HG03039 (cell line): Measurements from ENCODE around the gene MAPK10.
"Not testable (repeated sequence)": the region's sequence is repeated elsewhere in the genome, so short reads cannot be mapped to it uniquely, and the experiment has no call there.

Experiments used
- ATAC-seq: cut with Tn5 transposase; IDR thresholded peaks from one replicate; pipeline ENCODE4 v1.9.1; 2021; ENCODE audit warnings: mild to moderate bottlenecking, moderate library complexity; ENCODE audit not compliant: unreplicated experiment

MAPK10 gene

DNA sequence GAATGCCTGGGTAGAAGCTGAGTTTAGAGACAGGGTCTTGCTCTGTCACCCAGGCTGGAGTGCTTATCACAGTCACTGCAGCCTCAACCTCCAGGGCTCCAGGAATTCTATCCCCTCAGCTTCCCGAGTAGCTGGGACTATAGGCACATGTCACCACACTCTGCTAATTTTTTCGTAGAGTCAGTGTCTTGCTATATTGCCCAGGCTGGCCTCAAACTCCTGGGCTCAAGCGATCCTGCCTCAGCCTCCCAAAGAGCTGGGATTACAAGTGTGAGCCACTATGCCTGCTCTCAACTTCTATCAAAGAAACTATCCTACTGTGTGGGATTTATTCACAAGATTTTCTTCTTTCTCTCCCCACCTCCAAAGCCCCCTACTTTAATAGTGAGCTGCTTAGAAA is 15.7 kb downstream of the MAPK10 start:
- no peak for ATAC-seq

GRCh38 chr4:86338989-86339388 is 20.9 kb downstream of the MAPK10 start:
- no peak for ATAC-seq

DNA sequence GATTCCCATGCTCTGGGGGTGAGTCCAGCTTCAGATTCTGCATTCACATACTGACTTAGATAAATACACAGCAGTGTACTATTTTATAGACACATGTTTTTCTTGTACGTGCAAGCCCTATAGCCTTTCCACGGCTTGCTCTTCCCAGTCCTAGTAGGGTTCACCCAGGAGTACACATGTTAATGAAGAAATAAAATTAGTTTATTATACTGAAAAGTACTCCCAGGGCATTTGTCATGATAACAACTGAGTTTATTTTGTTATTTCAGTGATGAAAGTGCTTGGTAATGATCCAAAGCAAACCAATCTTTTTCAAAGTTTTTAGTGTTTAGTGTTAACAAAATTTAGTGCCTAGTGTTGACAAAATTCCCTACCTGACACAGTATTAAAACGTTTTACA is 21.3 kb downstream of the MAPK10 start:
- ATAC-seq = no peak

GRCh38 chr4:86334020-86334750 is 25.7 kb downstream of the MAPK10 start:
- no peak for ATAC-seq

GRCh38 chr4:86333236-86333635 is 26.6 kb downstream of the MAPK10 start:
- no peak for ATAC-seq

GRCh38 chr4:86330961-86331742 is 28.7 kb downstream of the MAPK10 start:
- no peak for ATAC-seq

- not testable (repeated sequence) for ATAC-seq
Observed at GRCh38 chr4:86330411-86330810, 29.4 kb downstream of the MAPK10 start.

DNA sequence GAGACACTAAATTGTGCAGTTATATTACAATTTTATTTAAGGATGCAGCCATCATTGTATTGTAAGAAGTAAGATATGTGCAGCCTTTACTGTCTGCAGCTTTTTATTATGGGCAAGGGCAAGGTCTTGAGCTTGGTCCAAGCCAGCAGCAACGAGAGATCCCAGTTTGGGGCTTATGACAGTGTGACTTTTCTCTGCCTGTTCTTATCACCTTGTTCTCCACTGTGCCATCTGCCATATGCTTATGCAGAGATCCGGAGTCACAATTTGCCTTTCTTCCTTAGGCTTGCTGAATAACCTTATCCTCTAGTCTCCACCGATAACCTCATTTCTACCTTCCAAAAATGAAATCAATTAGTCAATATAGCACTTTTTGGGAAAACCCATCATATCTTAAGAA is 30.4 kb downstream of the MAPK10 start:
- no peak for ATAC-seq

DNA sequence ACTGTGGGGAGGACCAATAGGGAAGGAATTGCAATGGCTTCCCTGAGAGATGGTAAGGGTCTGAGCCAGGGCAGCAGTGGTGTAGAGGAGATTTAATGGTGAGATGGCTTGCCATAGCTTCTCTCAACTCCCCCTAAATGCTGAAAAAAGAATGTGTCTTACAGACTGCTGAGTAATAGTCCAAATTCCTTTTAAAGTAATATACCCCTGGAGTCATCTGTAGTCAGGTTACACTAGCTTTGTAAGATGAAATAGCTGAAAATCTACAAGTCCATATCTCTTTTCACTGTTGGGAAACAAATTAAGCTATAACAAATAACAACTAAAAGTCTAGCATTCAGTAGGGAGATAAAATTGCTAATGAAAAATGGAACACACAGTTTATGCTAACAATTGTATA is 33.5 kb downstream of the MAPK10 start:
- no peak for ATAC-seq

DNA sequence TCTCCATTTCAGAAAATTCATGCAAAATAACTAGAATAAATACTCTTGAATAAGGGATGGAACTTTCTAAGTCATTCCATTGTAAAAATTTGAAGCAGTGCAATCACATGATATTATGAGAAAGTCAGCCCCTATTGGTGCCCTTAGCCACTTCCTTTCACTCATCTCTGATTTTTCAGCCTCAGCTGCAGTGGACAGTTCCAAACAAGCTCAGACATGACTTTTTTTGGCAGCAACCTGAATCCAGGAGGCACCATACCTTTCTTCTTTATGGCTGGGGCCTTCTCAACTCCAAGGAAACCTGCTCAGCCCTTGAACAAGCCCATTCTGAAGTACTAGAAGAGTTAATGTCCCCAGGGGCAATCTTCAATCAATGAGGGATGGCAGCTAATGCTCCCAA is 40.5 kb downstream of the MAPK10 start:
- ATAC-seq = no peak

DNA sequence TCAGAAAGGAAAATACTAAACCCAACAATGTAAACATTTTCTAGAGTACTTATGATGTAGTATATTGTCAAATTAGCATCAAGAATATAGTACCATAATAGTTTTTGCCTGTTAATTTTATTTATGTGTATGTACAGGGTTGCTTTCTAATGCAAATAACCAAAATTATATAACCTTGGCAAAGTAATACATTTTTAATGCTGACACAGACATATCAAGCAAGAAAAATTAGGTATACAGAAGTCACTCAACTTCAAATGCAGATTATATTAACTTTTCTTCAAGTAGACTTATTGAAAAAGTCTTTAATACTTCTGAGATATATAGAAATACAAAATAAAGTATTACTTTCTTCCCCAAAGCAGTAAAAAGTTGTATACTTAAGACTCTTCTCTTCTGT is 44.3 kb downstream of the MAPK10 start:
- ATAC-seq = no peak

GRCh38 chr4:86313656-86314055 is 46.2 kb downstream of the MAPK10 start:
- ATAC-seq = no peak

- no peak for ATAC-seq
Observed at GRCh38 chr4:86307432-86307831, 52.4 kb downstream of the MAPK10 start.

DNA sequence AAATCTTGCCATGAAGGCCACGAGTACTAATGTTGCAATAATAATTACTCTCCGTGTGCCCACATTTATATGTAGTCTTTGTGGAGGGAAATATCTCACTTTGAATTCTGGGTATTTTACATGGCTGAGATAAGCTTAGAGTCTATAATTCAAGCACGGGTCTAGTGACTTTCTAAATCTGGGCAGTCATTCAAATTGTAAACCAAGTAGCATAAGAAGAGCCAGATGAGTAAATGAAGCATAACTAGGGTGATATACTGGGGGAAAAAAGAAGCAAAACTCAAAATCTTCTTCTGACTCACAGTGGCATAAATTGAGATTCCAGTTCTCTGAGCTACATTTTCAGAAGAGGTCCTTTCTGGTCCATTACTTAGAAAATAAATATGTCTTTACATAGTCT is 53.0 kb downstream of the MAPK10 start:
- ATAC-seq = no peak

DNA sequence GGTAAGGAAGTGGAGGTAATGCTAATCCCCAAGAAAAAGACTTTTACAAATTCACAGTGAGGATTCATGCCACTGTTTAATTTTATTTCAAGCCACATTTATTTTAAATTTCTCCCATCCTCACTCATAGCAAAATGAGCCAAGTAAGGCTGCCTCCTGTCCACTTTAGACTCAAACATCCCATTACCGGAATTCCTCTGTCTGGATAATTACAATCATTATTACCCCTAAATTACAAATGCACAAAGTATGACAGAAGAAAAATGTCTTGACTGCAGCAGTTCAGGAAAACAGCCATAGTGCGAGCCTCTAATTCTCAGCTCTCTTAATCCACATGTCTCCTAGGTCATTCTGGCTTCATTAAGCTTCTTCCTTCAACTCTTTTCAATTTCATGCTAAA is 57.0 kb downstream of the MAPK10 start:
- ATAC-seq = no peak

DNA sequence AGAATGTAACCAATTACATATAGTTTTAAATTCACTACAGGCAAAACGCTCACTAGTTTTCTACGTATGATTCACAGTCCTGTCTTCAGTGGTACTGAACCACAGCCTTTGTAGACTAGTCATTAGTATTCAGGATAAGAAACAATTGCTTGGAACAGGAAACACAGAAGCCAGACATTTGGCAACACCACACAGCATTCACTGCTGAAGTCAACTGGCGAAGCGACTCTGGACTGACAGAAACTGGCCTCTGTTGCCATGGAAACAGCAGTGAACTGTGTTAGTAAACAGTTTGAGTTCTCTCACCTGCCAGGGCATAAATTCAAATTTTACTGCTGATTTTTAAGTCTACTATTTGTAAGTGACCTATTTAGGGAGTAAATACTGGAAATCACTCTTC is 57.6 kb downstream of the MAPK10 start:
- ATAC-seq = no peak

GRCh38 chr4:86300516-86300915 is 59.3 kb downstream of the MAPK10 start:
- ATAC-seq = no peak

DNA sequence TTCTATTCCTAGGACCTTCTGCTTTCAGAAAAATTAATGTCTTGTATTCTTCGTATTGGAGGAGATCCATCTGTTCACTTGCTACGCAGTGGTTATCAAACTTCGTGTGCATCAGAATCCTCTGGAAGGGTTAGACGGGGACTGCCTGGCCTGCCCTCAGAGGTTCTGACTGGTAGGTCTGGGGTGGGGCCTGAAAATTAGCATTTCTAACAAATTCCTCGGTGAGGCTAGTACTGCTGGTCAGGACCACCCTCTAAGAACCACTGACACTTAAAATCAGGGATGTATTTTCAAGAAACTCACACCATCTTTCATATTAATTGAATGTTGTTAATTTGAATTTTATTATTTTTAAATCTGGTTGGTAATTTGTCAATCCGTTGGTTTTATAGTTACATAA is 63.0 kb downstream of the MAPK10 start:
- ATAC-seq = no peak

DNA sequence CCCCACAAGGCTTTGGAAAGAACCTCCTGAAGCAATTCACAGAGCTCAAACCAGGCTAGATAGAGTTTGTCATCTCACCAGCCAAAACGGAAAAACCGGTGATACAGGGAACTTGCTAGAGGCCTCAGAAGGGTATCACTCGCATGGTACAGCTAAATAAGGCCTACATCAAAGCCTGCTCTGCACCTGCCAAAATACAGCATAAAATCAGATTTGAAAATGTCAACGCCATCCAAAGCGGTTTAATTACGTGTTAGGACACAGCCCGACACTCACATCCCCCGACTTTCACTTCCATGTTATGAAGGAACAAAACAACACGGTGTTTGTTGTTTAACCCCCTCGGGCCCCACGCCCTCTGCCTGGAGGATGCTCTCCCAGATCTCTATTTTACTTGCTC is 65.0 kb downstream of the MAPK10 start:
- no peak for ATAC-seq

- ATAC-seq = no peak
Observed at GRCh38 chr4:86291180-86291579, 68.7 kb downstream of the MAPK10 start.

DNA sequence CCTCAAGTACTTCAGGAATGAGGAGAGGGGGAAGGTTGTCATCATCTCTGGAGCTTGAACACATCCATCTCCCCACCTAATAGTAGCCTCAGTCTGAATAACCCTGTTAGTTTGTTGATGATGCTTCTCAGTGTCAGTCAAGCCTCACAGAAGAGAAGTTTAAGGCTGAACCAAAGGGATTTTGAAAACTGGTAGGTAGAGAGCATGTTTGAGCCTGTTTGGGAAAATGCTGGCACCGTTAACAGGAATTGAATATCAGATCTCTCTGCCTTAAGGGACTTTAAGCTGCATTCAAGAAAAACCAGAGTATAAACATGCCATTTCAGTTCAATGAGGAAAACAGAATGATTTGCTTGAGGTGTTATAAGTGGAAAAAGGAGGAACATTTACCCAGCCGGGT is 73.1 kb downstream of the MAPK10 start:
- no peak for ATAC-seq

DNA sequence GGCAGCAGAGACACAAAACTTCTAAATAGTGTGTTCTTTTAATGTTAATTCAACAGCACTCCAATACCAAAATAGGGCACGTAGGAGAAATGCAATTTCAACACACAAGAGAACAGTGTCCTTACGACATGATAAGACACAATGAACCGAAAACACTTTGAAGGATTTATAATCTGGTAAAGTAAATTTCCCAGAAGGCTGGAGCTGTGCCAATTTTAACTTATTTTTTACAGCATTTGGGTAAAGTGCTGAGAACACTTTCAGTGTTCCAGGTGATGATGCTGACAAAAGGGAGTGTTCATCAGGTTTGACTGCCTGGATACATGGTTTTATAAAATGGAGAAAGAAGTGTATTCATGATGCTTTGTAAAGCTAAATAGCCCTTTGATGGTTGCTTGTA is 76.5 kb downstream of the MAPK10 start:
- ATAC-seq = no peak

DNA sequence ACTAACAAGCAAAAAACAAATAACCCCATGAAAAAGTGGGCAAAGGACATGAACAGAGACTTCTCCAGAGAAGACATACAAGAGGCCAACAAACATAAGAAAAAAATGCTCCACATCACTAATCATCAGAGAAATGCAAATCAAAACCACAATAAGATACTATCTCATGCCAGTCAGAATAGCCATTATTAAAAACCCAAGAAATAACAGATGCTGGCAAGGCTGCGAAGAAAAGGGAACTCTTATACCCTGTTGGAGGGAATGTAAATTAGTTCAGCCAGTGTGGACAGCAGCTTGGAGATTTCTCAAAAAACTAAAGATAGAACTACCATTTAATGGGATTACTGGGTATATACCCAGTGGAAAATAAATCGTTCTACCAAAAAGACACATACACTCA is 79.6 kb downstream of the MAPK10 start:
- no peak for ATAC-seq
